Activated CD8-positive, alpha-beta memory T cell treated with anti-CD3 and anti-CD28 coated beads for 1 hour (primary cell): ENCODE measurements around the gene TBC1D20.

ENCODE experiments used
- DNase-seq, 2 donors: peaks; one replicate each; pipeline ENCODE4 v3.0.0-alpha.2; 2020; ENCODE audit warnings: low read depth in 1 of 2; ENCODE audit errors: extremely low read depth in 1 of 2

The TBC1D20 gene

GRCh38 chr20:440148-440547 lies 22.2 kb downstream of the TBC1D20 start:
- DNase-seq = no peak

- DNase-seq = peak; percentile 21 to 24
Measured at GRCh38 chr20:438571-439469, 23.5 kb downstream of the TBC1D20 start.

- no peak for DNase-seq
Measured at GRCh38 chr20:437787-438486, 24.4 kb downstream of the TBC1D20 start.

GRCh38 chr20:436476-436875 lies 25.9 kb downstream of the TBC1D20 start:
- DNase-seq = no peak

- no peak for DNase-seq
Measured at GRCh38 chr20:435558-435957, 26.8 kb downstream of the TBC1D20 start.

GRCh38 chr20:434661-435419 lies 27.5 kb downstream of the TBC1D20 start:
- no peak for DNase-seq

GRCh38 chr20:434221-434620 lies 28.1 kb downstream of the TBC1D20 start:
- no peak for DNase-seq

GRCh38 chr20:433300-433975 lies 28.9 kb downstream of the TBC1D20 start:
- peak; percentile 27 to 40 for DNase-seq

GRCh38 chr20:432677-433299 lies 29.5 kb downstream of the TBC1D20 start:
- DNase-seq = no peak

- DNase-seq = no peak
Measured at GRCh38 chr20:432208-432607, 30.1 kb downstream of the TBC1D20 start.

- DNase-seq = no peak
Measured at GRCh38 chr20:431012-431904, 31.1 kb downstream of the TBC1D20 start.

GRCh38 chr20:430091-430999 lies 32.0 kb downstream of the TBC1D20 start:
- no peak for DNase-seq

- no peak for DNase-seq
Measured at GRCh38 chr20:428658-429200, 33.6 kb downstream of the TBC1D20 start.

- DNase-seq = no peak
Measured at GRCh38 chr20:427849-428657, 34.3 kb downstream of the TBC1D20 start.

GRCh38 chr20:427401-427800 lies 34.9 kb downstream of the TBC1D20 start:
- no peak for DNase-seq

GRCh38 chr20:426566-426965 lies 35.8 kb downstream of the TBC1D20 start:
- no peak for DNase-seq

GRCh38 chr20:421685-422250 lies 40.6 kb downstream of the TBC1D20 start:
- no peak for DNase-seq
